Endothelial cell of umbilical vein (primary cell): ENCODE data around the gene EIF2S3. TPM values are rescaled to one million over a fixed set of nuclear protein-coding genes. Genes with fewer than 3 reads are reported as not detected.
A peak's percentile ranks its signal among the peaks of the same experiment; 100 is the strongest.

Experiments
- BruUV-seq: library from RNA; stranded (reverse); fragments of 400-500 nt; replicated peaks from 2 replicates; lab custom pipeline; 2021; lab: Mats Ljungman, UMichigan
- CTCF ChIA-PET: fragments of 300-600, 350-600 bp; sonication (Branson Sonifier 250); formaldehyde crosslinking; loops from one replicate; lab custom pipeline; 2021; ENCODE audit warnings: antibody characterized with exemption, inconsistent platforms; lab: Charles Lee
- POLR2A ChIA-PET: fragments of 300-600, 350-600 bp; sonication (Branson Sonifier 250); formaldehyde crosslinking; loops from one replicate; lab custom pipeline; 2021; ENCODE audit warnings: antibody characterized with exemption, inconsistent platforms; lab: Charles Lee
- DNase-seq: peaks from one replicate; pipeline ENCODE4 v3.0.0-alpha.2; 2011; ENCODE audit warnings: low read depth, low spot score
- FAIRE-seq: peaks from 2 replicates; lab custom pipeline; 2011; peaks lifted over from hg19 to GRCh38; lab: Jason Lieb, UNC
- H2AFZ ChIP-seq: 2 replicates; pipeline ENCODE4 v1.6.0; 2012; ENCODE audit warnings: low read depth, low read length, control low read depth, inconsistent platforms
- H3K27ac ChIP-seq: 2 replicates; pipeline ENCODE4 v1.5.1; 2011; ENCODE audit warnings: low read depth, mild to moderate bottlenecking, control low read depth, low read length, moderate library complexity; ENCODE audit not compliant: insufficient read depth
- H3K27me3 ChIP-seq, 2 experiments: 2 replicates each; pipeline versions ENCODE4 v1.6.0 to v1.6.1; 2011; ENCODE audit warnings: low read length in 2 of 2, mixed read lengths in 1 of 2; ENCODE audit not compliant: control insufficient read depth in 2 of 2, insufficient read depth in 2 of 2
- H3K36me3 ChIP-seq, 2 experiments: 2 replicates in 1 of 2; 3 replicates in 1 of 2; pipeline ENCODE4 v1.5.1; 2011; ENCODE audit warnings: low read length in 2 of 2, mild to moderate bottlenecking in 1 of 2, moderate library complexity in 1 of 2; ENCODE audit not compliant: control insufficient read depth in 2 of 2, insufficient read depth in 2 of 2; ENCODE audit errors: extremely low read depth in 1 of 2
- H3K4me1 ChIP-seq: 3 replicates; pipeline ENCODE4 v1.5.1; 2011; ENCODE audit warnings: mild to moderate bottlenecking, low read length; ENCODE audit not compliant: control insufficient read depth, insufficient read depth; ENCODE audit errors: extremely low read depth
- H3K4me2 ChIP-seq: 2 replicates; pipeline ENCODE4 v1.6.1; 2011; ENCODE audit warnings: low read length, control low read depth, mixed read lengths; ENCODE audit not compliant: insufficient read depth
- H3K4me3 ChIP-seq, 3 experiments: fragments of 200-600 bp in 1 of 3; sonication (generic), shearing (Covaris generic) in 1 of 3; replicated peaks in 1 of 3; 2 replicates each; pipeline ENCODE4 v1.5.1; 2011 to 2016; ENCODE audit warnings: control low read depth in 3 of 3, low read length in 3 of 3, mild to moderate bottlenecking in 2 of 3, inconsistent platforms in 1 of 3, low read depth in 1 of 3, moderate library complexity in 1 of 3; ENCODE audit not compliant: insufficient read depth in 1 of 3
- H3K79me2 ChIP-seq: 2 replicates; pipeline ENCODE4 v1.6.0; 2012; ENCODE audit warnings: low read length, inconsistent platforms; ENCODE audit not compliant: control insufficient read depth, insufficient read depth
- H3K9ac ChIP-seq: replicated peaks from 2 replicates; pipeline ENCODE3; 2011; ENCODE audit warnings: low read length, control low read depth; ENCODE audit not compliant: insufficient read depth; ENCODE audit errors: extremely low read depth
- H3K9me1 ChIP-seq: replicated peaks from 3 replicates; pipeline ENCODE4 v1.6.0; 2011; ENCODE audit warnings: mild to moderate bottlenecking, low read length; ENCODE audit not compliant: control insufficient read depth, insufficient read depth; ENCODE audit errors: extremely low read depth
- H3K9me3 ChIP-seq: replicated peaks from 2 replicates; pipeline ENCODE4 v1.5.1; 2012; ENCODE audit warnings: low read length, inconsistent platforms; ENCODE audit not compliant: control insufficient read depth, insufficient read depth
- H4K20me1 ChIP-seq: replicated peaks from 2 replicates; pipeline ENCODE3; 2011; ENCODE audit warnings: mild to moderate bottlenecking, low read length; ENCODE audit not compliant: control insufficient read depth, insufficient read depth; ENCODE audit errors: extremely low read depth
- EZH2 ChIP-seq: IDR thresholded peaks from 2 replicates; pipeline ENCODE4 v1.6.1; 2012; ENCODE audit warnings: borderline replicate concordance, low read depth, mild to moderate bottlenecking, moderate library complexity, low read length, inconsistent platforms; ENCODE audit not compliant: severe bottlenecking
- FOS ChIP-seq: IDR thresholded peaks from 2 replicates; pipeline ENCODE4 v1.6.1; 2011; ENCODE audit warnings: mild to moderate bottlenecking, low read length, moderate library complexity, borderline replicate concordance; ENCODE audit not compliant: insufficient read depth
- GATA2 ChIP-seq: IDR thresholded peaks from 2 replicates; pipeline ENCODE4 v1.7.0; 2011; ENCODE audit warnings: low read depth, mild to moderate bottlenecking, moderate library complexity, mixed read lengths, low read length; ENCODE audit not compliant: insufficient read length, insufficient read depth
- JUN ChIP-seq: IDR thresholded peaks from 2 replicates; pipeline ENCODE4 v1.6.1; 2011; ENCODE audit warnings: borderline replicate concordance, low read depth; ENCODE audit not compliant: insufficient read length, insufficient read depth
- MYC ChIP-seq: IDR thresholded peaks from one replicate; pipeline ENCODE4 v1.6.1; 2011; ENCODE audit warnings: mild to moderate bottlenecking, low read depth, low read length
- POLR2A ChIP-seq: IDR thresholded peaks from 2 replicates; pipeline ENCODE4 v1.6.1; 2012; ENCODE audit warnings: low read depth, mild to moderate bottlenecking, control low read depth, low read length
- POLR2AphosphoS5 ChIP-seq: IDR thresholded peaks from 2 replicates; pipeline ENCODE4 v1.6.1; 2012; ENCODE audit warnings: low read depth, mild to moderate bottlenecking, control low read depth, low read length, moderate library complexity; ENCODE audit not compliant: insufficient read depth
- dilution Hi-C: fragments of 300-500 bp; cut with MboI; formaldehyde crosslinking; loops from one replicate; pipeline ENCODE4 v1.15.0; 2019; ENCODE audit warnings: low sequenced_read_pairs; ENCODE audit not compliant: extremely low pct_ligation_motif_present
- intact Hi-C: fragments of 100-400 bp; cut with micrococcal nuclease; formaldehyde crosslinking; loops from one replicate; pipeline ENCODE4 v1.10.0; 2022
- polyA plus RNA-seq, 4 experiments: library from polyadenylated mRNA; depleted of rRNA in 3 of 4; stranded (reverse) in 3 of 4; unstranded in 1 of 4; fragments of >200 nt; gene quantifications; 2 replicates each; pipeline versions ENCODE4 v1.2.1 to v1.2.3, GENCODE V29; 2011 to 2012; ENCODE audit warnings: missing spikeins in 1 of 4
- total RNA-seq: library from RNA; stranded (reverse); gene quantifications from 2 replicates; pipeline ENCODE4 v1.2.3, GENCODE V29; 2021
- TF ChIP-seq, protein P1 (sequence below), 2 donors: IDR thresholded peaks; 1 replicate in 1 of 2; 2 replicates in 1 of 2; pipeline ENCODE4 v1.5.1; 2011; ENCODE audit warnings: low read length in 2 of 2, mild to moderate bottlenecking in 2 of 2, moderate library complexity in 2 of 2, control low read depth in 1 of 2, inconsistent platforms in 1 of 2, low read depth in 1 of 2; ENCODE audit not compliant: insufficient read depth in 1 of 2; ENCODE audit errors: extremely low read depth in 1 of 2
- TF ChIP-seq, protein P2 (sequence below): IDR thresholded peaks from 2 replicates; pipeline ENCODE4 v1.6.1; 2011; ENCODE audit not compliant: insufficient read depth, insufficient read length

EIF2S3 gene
- total and polyA plus RNA-seq, 2 donors (not counting 3 experiments of a cell fraction or from before 2014, with no cell fraction given): 35.8 to 161 TPM

DNA sequence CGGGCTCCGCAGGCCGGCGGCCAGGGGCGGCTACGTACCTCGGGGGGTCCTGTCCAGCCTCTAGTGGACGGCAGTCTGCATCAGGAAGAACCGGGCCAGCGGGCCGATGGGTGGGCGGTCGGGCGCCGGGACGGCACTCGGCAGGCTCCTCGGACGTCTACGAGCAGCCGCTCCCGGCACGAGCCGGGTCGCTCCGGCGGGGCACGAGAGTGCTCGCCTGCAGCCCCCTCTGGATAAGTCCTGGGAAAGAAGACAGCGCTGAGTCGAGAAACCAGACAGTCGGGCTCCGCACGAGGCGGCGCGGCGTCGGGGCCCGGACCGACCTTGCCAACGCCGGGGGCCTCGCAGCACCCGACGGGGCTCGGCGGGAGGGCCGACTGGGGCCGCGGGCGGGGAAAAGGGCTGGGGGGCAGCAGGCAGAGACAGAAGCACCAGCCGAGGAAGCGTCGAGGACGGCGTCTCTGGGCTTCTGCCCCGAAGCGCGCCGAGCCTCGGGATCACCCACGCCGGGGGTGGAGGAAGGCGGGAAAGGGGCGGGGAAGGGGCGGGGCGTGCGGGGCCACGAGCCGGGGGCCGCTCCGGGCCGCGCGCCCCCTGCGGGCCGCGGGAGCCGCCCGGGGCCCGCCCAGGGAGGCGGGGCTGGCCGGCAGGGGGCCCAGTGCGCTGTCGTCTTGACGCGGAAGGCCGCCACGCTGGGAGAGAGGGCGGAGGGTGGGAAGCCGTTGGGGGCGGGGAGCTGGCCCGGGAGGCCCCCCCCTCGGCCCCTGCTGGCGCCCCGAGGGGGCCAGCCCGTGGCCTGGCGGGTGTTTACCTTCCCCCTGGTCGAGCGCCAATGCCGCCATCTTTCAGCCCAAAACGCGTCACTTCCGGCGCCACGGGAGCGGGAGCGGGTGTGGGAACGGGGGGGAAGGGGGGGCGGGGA is 29.7 kb upstream of the EIF2S3 start:
- H3K9me1 ChIP-seq: no peaks in the 10 kb centered on the region
- peak overlapping the region; percentile 86 for H3K9ac ChIP-seq
- no peak overlapping the region for H2AFZ ChIP-seq
- FAIRE-seq (peak; percentile 96), DNase-seq (peak; percentile 86)
- no peaks in the 10 kb centered on the region for H3K9me3 ChIP-seq
- no peaks in the 10 kb centered on the region for H3K36me3 ChIP-seq
- dilution Hi-C loops: no loop called here
- H3K4me2 ChIP-seq: peak overlapping the region; percentile 93
- TF ChIP-seq POLR2A (peak; percentile 81), FOS (no peak), EZH2 (no peak), JUN (no peak), MYC (no peak), POLR2AphosphoS5 (peak; percentile 78), GATA2 (no peak)
- TF ChIP-seq, protein P1, sequence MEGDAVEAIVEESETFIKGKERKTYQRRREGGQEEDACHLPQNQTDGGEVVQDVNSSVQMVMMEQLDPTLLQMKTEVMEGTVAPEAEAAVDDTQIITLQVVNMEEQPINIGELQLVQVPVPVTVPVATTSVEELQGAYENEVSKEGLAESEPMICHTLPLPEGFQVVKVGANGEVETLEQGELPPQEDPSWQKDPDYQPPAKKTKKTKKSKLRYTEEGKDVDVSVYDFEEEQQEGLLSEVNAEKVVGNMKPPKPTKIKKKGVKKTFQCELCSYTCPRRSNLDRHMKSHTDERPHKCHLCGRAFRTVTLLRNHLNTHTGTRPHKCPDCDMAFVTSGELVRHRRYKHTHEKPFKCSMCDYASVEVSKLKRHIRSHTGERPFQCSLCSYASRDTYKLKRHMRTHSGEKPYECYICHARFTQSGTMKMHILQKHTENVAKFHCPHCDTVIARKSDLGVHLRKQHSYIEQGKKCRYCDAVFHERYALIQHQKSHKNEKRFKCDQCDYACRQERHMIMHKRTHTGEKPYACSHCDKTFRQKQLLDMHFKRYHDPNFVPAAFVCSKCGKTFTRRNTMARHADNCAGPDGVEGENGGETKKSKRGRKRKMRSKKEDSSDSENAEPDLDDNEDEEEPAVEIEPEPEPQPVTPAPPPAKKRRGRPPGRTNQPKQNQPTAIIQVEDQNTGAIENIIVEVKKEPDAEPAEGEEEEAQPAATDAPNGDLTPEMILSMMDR (IDR thresholded peaks at IDR 0.05; ENCODE audit: extremely low read depth in 1 of 2, insufficient read depth in 1 of 2, low read depth in 1 of 2, low read length in 2 of 2): peak in 1 of 2 donors; percentile 20
- TF ChIP-seq, protein P2, sequence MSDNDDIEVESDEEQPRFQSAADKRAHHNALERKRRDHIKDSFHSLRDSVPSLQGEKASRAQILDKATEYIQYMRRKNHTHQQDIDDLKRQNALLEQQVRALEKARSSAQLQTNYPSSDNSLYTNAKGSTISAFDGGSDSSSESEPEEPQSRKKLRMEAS: no peak
- ChIA-PET CTCF (interaction anchor here (0.5 to 2.5 kb wide), 2 partner anchors 29 to 217 kb away, joined by 3 to 32 read pairs; partner anchors contain the start of gene EIF2S3), POLR2A (interaction anchor here (0.6 to 1.8 kb wide), 3 partner anchors 16 to 242 kb away, joined by 3 to 14 read pairs (median 5); partner anchors contain the start of genes EIF2S3 and SAT1)
- no TSS peak for BruUV-seq
- H3K4me3 ChIP-seq: peak overlapping the region; percentile 81 to 93 (median 86)
- H3K79me2 ChIP-seq: peaks cover 25% of the 10 kb centered on the region
- peaks cover 8% of the 10 kb centered on the region for H3K4me1 ChIP-seq
- H3K27ac ChIP-seq: peak overlapping the region; percentile 90
- no peaks in the 10 kb centered on the region for H4K20me1 ChIP-seq
- intact Hi-C loops: loop anchor here (1.0 to 5.0 kb wide), 5 partner anchors 29 to 243 kb away; partner anchors contain the start of genes CXorf58, EIF2S3 and SAT1
- H3K27me3 ChIP-seq: no peaks in the 10 kb centered on the region
